Fibroblast of lung (primary cell): ENCODE results near the gene THAP4. TPM values are rescaled to one million over a fixed set of nuclear protein-coding genes. Genes with fewer than 3 reads are reported as not detected.
A peak's percentile ranks its signal among the peaks of the same experiment; 100 is the strongest.

Experiments
- DNase-seq, 2 donors: peaks; one replicate each; pipeline versions ENCODE4 v3.0.0 to v3.0.0-alpha.2; 2010; ENCODE audit warnings: low read depth in 2 of 2
- H2AFZ ChIP-seq: 2 replicates; pipeline ENCODE4 v1.5.1; 2012; ENCODE audit warnings: low read length, control low read depth, inconsistent platforms
- H3K27ac ChIP-seq: 2 replicates; pipeline ENCODE4 v1.5.1; 2011; ENCODE audit warnings: low read length, control low read depth; ENCODE audit not compliant: insufficient read depth
- H3K27me3 ChIP-seq: 2 replicates; pipeline ENCODE4 v1.5.1; 2011; ENCODE audit warnings: mild to moderate bottlenecking, low read length; ENCODE audit not compliant: control insufficient read depth, insufficient read depth
- H3K36me3 ChIP-seq: 2 replicates; pipeline ENCODE4 v1.5.1; 2011; ENCODE audit warnings: low read length; ENCODE audit not compliant: control insufficient read depth, insufficient read depth
- H3K4me1 ChIP-seq: 2 replicates; pipeline ENCODE4 v1.5.1; 2011; ENCODE audit warnings: low read length; ENCODE audit not compliant: control insufficient read depth, insufficient read depth; ENCODE audit errors: extremely low read depth
- H3K4me2 ChIP-seq: 2 replicates; pipeline ENCODE4 v1.5.1; 2011; ENCODE audit warnings: low read length, control low read depth; ENCODE audit not compliant: insufficient read depth; ENCODE audit errors: extremely low read depth
- H3K4me3 ChIP-seq, 4 experiments: fragments of 200-600 bp in 1 of 4; sonication (generic) in 1 of 4; replicated peaks in 1 of 4; 2 replicates each; pipeline ENCODE4 v1.5.1; 2011 to 2016; ENCODE audit warnings: low read length in 4 of 4, low read depth in 3 of 4, mild to moderate bottlenecking in 3 of 4, control low read depth in 2 of 4, inconsistent platforms in 1 of 4, mixed read lengths in 1 of 4; ENCODE audit not compliant: insufficient read depth in 1 of 4; ENCODE audit errors: control extremely low read depth in 1 of 4
- H3K79me2 ChIP-seq: 2 replicates; pipeline ENCODE4 v1.5.1; 2012; ENCODE audit warnings: mild to moderate bottlenecking, low read length, inconsistent platforms; ENCODE audit not compliant: control insufficient read depth, insufficient read depth
- H3K9ac ChIP-seq: 2 replicates; pipeline ENCODE4 v1.5.1; 2011; ENCODE audit warnings: mild to moderate bottlenecking, low read length, control low read depth; ENCODE audit not compliant: insufficient read depth
- H3K9me3 ChIP-seq: 2 replicates; pipeline ENCODE4 v1.5.1; 2012; ENCODE audit warnings: low read depth, low read length; ENCODE audit not compliant: control insufficient read depth, insufficient read depth
- H4K20me1 ChIP-seq: 2 replicates; pipeline ENCODE4 v1.5.1; 2011; ENCODE audit warnings: low read length; ENCODE audit not compliant: control insufficient read depth, insufficient read depth; ENCODE audit errors: extremely low read depth
- EZH2 ChIP-seq: IDR thresholded peaks from 2 replicates; pipeline ENCODE4 v1.5.1; 2012; ENCODE audit warnings: low read length, control low read depth, mild to moderate bottlenecking; ENCODE audit errors: missing control alignments
- polyA plus RNA-seq, 2 donors: library from polyadenylated mRNA; depleted of rRNA in 1 of 2; stranded (reverse) in 1 of 2; unstranded in 1 of 2; fragments of >200 nt; gene quantifications; 2 replicates each; pipeline ENCODE4 v1.2.1, GENCODE V29; 2011 to 2012; ENCODE audit warnings: missing spikeins in 1 of 2
- total RNA-seq: library from RNA; depleted of rRNA; stranded (reverse); fragments of >200 nt; gene quantifications from 2 replicates; pipeline ENCODE4 v1.2.1, GENCODE V29; 2014
- TF ChIP-seq, protein P1 (sequence below), 2 donors: IDR thresholded peaks in 1 of 2; conservative IDR thresholded peaks in 1 of 2; 1 replicate in 1 of 2; 2 replicates in 1 of 2; pipeline ENCODE4 v1.5.1; 2011 to 2012; ENCODE audit warnings: low read length in 2 of 2, control low read depth in 1 of 2, inconsistent platforms in 1 of 2, low read depth in 1 of 2, mild to moderate bottlenecking in 1 of 2

THAP4 gene
- total and polyA plus RNA-seq, 2 donors (not counting 1 experiment from before 2014, with no cell fraction given) = 19.3 to 47.7 TPM

DNA sequence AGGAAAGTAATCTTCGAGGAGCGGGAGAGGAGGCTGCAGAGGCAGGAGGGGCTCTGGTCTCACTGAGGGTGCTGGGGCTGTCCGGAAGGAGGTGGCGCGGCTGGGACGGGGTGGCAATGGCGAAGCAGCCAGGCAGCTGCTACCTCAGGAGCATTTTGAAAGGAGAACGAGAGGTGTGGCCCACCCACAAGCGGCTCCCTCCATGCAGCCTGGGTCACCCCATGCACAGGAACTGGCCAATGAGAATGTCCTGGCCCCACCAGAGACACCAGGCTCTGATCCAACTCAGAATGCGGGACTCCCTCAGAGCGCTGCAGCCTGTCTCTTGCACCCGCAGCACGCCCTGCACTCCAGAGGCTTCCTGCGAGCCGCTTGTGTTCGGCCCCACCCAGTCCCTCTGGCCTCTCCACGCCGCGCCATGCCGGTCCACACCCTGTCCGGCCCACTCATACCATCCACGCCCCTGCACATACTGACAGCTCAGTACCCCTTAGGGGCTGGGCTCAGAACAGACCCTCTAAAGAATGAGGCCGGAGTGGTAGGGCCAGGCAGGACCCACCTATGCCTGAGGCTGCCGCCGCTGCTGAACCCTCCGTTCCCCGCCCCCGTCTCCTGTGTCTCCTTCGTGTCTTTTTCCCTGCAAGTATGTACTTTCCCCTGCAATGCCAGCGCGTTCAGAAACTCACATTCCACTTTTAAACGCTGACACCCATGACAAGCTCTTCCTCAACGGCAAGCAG lies 84.8 kb downstream of the THAP4 start:
- Histone ChIP-seq H3K9ac (no peak overlapping the region), H3K4me2 (no peak overlapping the region), H3K9me3 (no peaks in the 10 kb centered on the region), H4K20me1 (no peaks in the 10 kb centered on the region), H3K36me3 (no peaks in the 10 kb centered on the region), H3K27me3 (no peaks in the 10 kb centered on the region), H3K4me3 (no peak overlapping the region), H3K79me2 (no peaks in the 10 kb centered on the region), H3K27ac (no peak overlapping the region), H2AFZ (no peak overlapping the region), H3K4me1 (peaks cover 24% of the 10 kb centered on the region)
- no peak for DNase-seq
- no peak for TF ChIP-seq EZH2
- TF ChIP-seq, protein P1, sequence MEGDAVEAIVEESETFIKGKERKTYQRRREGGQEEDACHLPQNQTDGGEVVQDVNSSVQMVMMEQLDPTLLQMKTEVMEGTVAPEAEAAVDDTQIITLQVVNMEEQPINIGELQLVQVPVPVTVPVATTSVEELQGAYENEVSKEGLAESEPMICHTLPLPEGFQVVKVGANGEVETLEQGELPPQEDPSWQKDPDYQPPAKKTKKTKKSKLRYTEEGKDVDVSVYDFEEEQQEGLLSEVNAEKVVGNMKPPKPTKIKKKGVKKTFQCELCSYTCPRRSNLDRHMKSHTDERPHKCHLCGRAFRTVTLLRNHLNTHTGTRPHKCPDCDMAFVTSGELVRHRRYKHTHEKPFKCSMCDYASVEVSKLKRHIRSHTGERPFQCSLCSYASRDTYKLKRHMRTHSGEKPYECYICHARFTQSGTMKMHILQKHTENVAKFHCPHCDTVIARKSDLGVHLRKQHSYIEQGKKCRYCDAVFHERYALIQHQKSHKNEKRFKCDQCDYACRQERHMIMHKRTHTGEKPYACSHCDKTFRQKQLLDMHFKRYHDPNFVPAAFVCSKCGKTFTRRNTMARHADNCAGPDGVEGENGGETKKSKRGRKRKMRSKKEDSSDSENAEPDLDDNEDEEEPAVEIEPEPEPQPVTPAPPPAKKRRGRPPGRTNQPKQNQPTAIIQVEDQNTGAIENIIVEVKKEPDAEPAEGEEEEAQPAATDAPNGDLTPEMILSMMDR (conservative IDR thresholded peaks at IDR 0.05 in 1 of 2, IDR thresholded peaks at IDR 0.05 in 1 of 2; ENCODE audit: low read depth in 1 of 2, low read length in 2 of 2) = no peak

DNA sequence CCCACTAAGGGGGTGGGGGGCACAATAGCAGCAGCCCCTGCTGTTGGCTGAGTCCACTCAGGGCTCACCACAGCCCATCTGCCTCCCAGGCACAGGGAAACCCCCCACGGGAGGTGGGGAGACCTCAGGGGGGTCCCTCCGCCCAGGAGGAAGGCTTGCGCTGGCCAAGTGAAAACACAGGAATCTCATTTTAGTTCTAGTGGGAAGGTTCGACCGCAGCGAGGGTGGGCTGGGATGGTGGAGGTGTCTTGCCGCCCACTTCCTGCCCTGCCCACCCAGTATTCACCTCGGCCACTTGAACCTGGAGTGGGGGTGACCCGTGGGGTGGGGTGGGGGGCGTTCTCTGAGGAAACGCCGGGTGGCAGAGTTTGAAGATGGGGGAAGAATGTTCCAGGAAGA lies 85.4 kb downstream of the THAP4 start:
- H3K27me3 ChIP-seq = no peaks in the 10 kb centered on the region
- no peak overlapping the region for H3K4me3 ChIP-seq
- no peaks in the 10 kb centered on the region for H3K36me3 ChIP-seq
- no peaks in the 10 kb centered on the region for H3K9me3 ChIP-seq
- no peak overlapping the region for H2AFZ ChIP-seq
- no peak overlapping the region for H3K9ac ChIP-seq
- DNase-seq = no peak
- H3K79me2 ChIP-seq = no peaks in the 10 kb centered on the region
- H3K4me2 ChIP-seq = no peak overlapping the region
- peaks cover 30% of the 10 kb centered on the region for H3K4me1 ChIP-seq
- H3K27ac ChIP-seq = no peak overlapping the region
- TF ChIP-seq, protein P1 (conservative IDR thresholded peaks at IDR 0.05 in 1 of 2, IDR thresholded peaks at IDR 0.05 in 1 of 2; ENCODE audit: low read depth in 1 of 2, low read length in 2 of 2) = no peak
- TF ChIP-seq EZH2 = no peak
- H4K20me1 ChIP-seq = no peaks in the 10 kb centered on the region

DNA sequence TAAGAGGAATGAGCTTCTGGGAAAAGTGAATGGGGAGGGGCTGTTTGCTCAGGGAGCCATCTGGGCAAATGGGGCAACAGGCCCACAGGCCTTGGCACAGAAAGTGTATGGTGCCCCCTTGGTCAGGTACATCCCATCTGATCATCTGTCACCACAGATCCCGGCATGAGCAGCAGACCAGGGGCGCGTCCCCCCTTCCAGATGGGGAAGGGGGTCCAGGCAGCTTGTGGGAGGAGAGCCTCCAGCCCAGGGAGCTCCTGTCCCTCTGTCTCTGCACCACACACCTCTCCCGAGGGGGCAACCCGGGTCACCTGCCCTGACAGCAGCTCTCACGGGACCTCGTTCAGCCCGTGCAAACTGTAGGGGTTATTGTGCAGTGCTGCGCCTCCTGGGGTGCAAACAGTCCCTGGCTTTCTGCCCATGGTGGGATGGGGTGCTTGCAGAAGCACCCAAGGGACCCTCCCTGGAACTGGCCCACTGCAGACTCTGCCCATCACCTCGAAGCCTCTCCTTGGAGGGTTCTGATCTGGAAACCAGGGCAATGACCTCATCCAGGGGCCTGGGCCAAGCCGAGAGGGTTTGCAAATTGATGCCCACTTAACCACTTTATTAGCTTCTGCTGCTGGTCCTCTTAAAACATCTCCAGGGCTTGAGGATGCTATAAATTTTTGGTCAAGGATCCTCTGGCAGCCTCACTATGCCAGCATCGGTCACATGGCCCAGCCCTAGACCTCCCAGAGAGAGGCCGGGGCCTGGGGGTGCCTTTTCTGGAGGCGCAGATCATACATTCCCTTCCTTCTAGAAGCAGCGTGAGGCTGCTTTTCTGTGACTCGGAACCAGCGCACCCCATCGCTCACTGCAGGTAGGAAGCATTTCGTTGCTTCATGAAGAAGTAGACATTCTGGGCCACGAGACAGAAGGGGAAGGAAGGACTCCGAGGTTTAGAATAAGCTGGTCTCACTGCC lies 86.1 kb downstream of the THAP4 start:
- Histone ChIP-seq H3K4me3 (no peak overlapping the region), H3K9me3 (no peaks in the 10 kb centered on the region), H4K20me1 (no peaks in the 10 kb centered on the region), H2AFZ (no peak overlapping the region), H3K4me2 (peak overlapping the region; percentile 77), H3K4me1 (peaks cover 36% of the 10 kb centered on the region), H3K27ac (no peak overlapping the region), H3K27me3 (no peaks in the 10 kb centered on the region), H3K9ac (no peak overlapping the region), H3K79me2 (no peaks in the 10 kb centered on the region), H3K36me3 (no peaks in the 10 kb centered on the region)
- DNase-seq = no peak
- TF ChIP-seq EZH2 = no peak
- TF ChIP-seq, protein P1 (conservative IDR thresholded peaks at IDR 0.05 in 1 of 2, IDR thresholded peaks at IDR 0.05 in 1 of 2; ENCODE audit: low read depth in 1 of 2, low read length in 2 of 2) = no peak
